Muscle of back (tissue), 11 donors: ENCODE measurements around the gene PRKN. TPM values are rescaled to one million over a fixed set of nuclear protein-coding genes. Genes with fewer than 3 reads are reported as not detected.
"Not testable (repeated sequence)": the region's sequence is repeated elsewhere in the genome, so short reads cannot be mapped to it uniquely, and the experiment has no call there.

Source experiments
- DNase-seq, 3 donors: peaks; one replicate each; pipeline versions ENCODE4 v3.0.0 to v3.0.0-alpha.2; 2013
- polyA plus RNA-seq, 10 donors: library from polyadenylated mRNA; unstranded; fragments of 120-200 nt; gene quantifications; one replicate each; pipeline ENCODE4 v1.2.1, GENCODE V29; 2013; ENCODE audit not compliant: insufficient read length in 10 of 10

The PRKN gene
- polyA plus RNA-seq, 10 donors: 2.5 to 6.4 (median 3.6) TPM

DNA sequence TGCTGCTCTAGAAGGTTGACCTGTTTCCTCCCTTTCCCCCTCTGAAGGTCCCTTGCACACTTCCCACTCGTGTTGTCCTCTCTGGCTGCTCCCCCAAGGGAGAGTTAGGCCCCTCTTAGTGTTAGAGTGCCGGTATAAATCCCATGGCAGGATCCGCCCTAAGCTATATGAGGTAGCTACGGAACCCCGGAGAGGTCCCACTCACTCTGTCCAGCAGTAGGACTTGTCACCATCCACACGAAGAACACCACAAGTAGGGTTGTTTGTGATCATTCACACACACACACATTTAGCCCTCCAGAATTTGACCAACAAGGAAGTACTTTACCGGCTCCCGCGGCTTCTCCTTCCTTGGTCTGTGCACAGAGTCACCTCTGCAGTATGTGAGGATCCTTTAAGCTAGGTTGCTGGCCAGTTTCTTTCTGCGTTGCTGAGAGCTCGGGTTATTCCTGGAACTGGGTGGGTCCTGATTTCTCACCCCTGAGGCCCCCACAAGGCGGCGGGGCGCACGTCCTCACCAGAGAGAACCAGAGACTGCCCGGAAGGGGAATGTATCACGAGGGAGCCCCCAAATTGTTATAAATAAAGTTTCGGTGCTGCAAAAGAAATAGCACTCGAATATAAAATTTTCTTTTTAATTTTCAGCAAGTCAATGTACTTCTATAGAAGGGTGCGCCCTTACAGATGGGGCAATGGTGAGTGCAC lies 1412.9 kb downstream of the PRKN start:
- DNase-seq: not testable (repeated sequence)

- DNase-seq: no peak
Measured at GRCh38 chr6:161313940-161314509, 1413.5 kb downstream of the PRKN start.

DNA sequence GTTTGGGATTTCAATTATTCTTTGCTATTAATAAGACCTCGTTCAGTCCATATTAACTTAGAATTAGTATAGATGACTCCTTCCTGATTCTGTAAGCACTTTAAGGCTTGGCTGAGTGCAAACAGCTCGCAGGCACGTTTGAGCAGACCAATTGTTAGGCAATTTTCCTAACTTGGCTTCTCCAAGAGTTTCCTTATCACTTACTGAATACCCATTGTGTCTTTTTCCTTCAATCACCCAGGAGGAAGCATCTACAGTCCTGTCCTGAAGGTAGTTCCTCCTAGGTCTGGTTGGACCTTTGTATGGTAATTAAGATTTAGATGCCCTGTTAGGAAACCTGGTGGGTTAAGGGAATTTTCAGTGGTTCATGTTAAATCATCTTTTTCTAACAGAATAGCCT lies 1414.1 kb downstream of the PRKN start:
- DNase-seq: not testable (repeated sequence)

DNA sequence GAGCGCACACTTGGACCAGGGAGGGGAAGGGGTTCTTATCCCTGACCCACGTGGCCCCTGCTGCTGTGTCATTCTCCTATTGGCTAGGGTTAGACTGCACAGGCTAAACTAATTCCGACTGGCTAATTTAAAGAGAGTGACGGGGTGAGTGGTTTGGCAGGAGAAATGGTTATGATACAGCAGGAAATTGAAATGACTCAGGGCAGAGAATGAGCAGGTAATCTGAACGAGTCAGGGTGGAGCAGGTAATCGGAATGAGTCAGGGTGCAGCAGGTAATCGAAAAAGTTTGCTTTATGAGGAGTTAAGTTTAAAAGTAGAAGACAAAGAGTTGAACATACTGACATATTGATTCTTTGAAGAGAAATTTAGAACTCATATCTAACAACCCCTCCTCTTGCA lies 1417.8 kb downstream of the PRKN start:
- not testable (repeated sequence) for DNase-seq

DNA sequence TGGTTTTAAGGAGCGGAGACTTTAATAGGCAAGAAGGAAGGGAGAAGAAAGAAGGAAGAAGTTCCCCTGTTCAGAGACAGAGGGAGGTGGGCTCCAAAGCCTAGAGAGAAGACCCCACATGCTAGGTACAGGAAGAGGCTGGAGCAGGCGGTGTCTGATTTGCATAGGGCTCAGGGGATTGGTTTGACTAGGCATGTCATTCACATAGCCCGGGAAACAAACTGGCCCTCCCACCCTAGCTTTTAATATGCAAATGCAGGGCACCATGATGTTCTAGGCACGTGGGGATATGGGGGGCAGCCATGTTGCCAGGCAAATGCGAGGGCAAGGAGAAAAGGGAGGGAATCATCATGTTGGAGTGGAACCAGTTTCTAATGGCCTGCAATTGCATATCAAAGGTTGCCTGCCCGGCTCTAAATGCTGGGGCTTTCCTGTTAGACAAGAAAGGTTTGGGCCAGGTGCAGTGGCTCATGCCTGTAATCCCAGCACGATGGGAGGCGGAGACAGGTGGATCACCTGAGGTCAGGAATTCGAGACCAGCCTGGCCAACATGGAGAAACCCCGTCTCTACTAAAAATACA lies 1419.4 kb downstream of the PRKN start:
- no peak for DNase-seq

DNA sequence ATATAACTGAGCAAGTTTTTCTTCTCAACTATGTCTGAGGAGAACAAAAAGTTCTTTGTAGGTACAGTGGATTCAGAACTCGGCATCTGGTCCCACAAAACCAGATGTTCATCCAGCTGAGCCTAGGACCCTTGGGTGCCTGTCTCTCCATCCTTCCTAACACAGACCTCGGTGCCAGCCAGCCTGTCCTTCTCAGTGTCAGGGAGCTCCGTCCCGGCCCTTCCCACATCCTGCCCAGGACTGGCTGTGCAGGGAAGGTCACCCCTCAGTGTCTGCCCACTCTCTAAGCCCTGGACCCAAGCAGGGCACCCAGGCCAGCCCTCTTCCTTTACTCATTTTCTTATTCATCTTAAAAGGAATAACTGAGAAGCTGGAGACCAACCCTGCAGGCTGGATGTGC lies 1421.7 kb downstream of the PRKN start:
- no peak for DNase-seq

DNA sequence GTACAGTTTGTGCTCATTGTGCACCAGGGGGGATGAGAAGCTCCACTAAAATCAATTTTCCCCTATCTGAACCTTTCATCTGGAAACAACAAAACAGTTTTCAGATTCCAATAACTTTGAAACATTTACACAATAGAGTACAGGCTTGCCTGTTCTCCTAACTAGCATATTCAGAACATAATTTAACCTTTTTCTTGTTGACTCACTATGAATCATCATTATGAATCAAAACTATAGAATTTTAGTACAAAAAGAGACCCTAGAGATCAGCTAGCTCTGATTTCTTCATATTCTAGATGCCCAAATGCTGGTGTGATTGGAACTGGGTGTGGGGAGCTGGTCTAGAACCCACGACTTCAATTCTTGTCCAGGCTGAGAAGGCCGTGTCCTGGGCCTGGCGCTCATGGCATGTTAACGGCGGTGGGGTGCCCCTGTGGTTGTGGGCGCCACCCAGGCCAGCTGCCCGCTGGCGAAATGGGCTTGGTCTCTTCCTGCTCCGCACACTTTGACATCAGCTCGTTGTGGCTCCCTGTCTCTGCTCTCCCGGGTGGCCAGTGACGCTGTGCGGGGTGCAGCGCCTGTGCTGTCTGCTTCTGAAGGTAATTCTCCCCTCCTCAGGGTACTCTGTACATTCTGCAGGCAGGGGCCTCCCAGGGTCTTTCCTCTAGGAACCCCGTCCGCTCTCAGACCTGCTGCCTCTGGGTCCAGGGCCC lies 1423.8 kb downstream of the PRKN start:
- DNase-seq: no peak

DNA sequence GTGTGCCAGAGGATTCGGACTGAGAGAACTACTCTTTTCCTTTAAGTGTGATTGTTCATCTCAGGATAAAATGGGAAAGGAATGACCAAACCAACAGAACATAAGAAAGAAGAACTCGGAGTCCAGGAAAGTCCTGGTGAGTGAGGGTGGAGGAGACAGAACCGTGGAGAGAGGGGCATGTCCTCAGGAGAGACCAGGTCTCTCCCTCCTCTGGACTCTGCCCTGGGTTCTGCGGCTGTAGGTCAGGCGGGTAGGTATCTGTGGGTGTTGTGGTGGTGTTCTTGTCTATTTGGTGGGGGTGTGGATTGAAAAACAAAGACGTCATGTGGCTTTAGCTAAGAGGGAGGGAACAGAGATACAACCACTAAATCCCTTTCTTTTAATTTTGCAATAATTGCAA lies 1424.6 kb downstream of the PRKN start:
- DNase-seq: no peak

DNA sequence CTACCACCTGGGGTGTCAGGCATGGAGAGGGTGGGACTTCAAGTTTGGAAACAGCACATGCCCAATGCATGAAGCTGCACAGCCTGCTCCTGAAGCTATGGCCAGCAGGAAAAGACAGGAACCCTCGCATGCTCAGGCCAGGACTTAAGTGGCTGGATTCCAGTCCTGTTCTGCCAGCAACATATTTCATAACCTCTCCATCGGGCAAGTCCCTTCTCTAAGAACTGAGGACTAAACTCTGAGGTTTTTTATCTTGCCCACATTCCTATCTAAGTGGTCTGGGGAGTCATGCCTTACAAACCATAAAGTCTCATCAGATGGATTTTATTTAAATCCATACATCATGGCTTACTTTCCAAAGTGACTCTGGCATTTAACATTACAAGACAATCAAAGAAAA lies 1426.2 kb downstream of the PRKN start:
- DNase-seq: peak in 1 of 3 donors; percentile 19

DNA sequence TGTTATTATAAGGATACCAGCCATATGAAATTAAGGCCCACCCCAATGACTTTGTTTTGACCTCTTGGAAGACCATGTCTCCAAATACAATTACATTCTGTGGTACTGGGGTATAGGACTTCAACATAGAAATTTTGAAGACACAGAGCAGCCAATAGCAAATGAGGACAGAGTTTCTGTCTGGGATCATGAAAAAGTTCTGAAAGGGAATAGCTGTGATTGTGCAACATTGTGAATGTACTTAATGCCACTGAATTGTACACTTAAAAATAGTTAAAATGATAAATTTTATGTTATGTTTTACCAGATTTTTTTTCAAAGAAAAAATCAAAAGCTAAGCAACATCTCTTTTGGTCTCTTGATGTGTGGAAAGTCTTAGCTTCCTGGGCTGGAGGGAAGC lies 1426.7 kb downstream of the PRKN start:
- DNase-seq: no peak

- DNase-seq: no peak
Measured at GRCh38 chr6:161299726-161300125, 1427.8 kb downstream of the PRKN start.

Other genes with a start within 250 kb of the PRKN start
- gene PACRG, start 208 bp upstream of the PRKN start, polyA plus RNA-seq: 1 to 10 TPM; 1.6 to 2.6 (median 2.4) TPM